Upper lobe of right lung (tissue), 1 donor: ENCODE results near the gene ERC1. TPM values are rescaled to one million over a fixed set of nuclear protein-coding genes. Genes with fewer than 3 reads are reported as not detected.
A peak's percentile ranks its signal among the peaks of the same experiment; 100 is the strongest.

Experiments used
- ATAC-seq: fragments of 200-7000 bp; cut with Tn5 transposase; one replicate; pipeline ENCODE4 v1.9.1; 2020; ENCODE audit warnings: mild to moderate bottlenecking, moderate library complexity
- DNase-seq: peaks from one replicate; pipeline ENCODE4 v3.0.0-alpha.2; 2020
- H3K27ac ChIP-seq: fragments of 200-600 bp; one replicate; pipeline ENCODE4 v1.8.0; 2022
- H3K27me3 ChIP-seq: fragments of 200-600 bp; one replicate; pipeline ENCODE4 v1.8.0; 2022; ENCODE audit warnings: mild to moderate bottlenecking
- H3K36me3 ChIP-seq: fragments of 200-600 bp; one replicate; pipeline ENCODE4 v1.8.0; 2022
- H3K4me1 ChIP-seq: fragments of 200-600 bp; one replicate; pipeline ENCODE4 v1.8.0; 2022
- H3K4me3 ChIP-seq: fragments of 200-600 bp; one replicate; pipeline ENCODE4 v1.8.0; 2022; ENCODE audit warnings: mild to moderate bottlenecking
- H3K9me3 ChIP-seq: fragments of 200-600 bp; one replicate; pipeline ENCODE4 v1.8.0; 2022
- intact Hi-C: fragments of 100-400 bp; cut with DNase I; formaldehyde crosslinking; loops from one replicate; pipeline ENCODE4 v1.11.0; 2022
- total RNA-seq: library from RNA; stranded (reverse); fragmentation: NEBNext Ultra II Directional; extraction: Animal tissue kit (Norgen Biotek cat#: 25700); gene quantifications from one replicate; pipeline ENCODE4 v1.2.1, GENCODE V29; 2021
- TF ChIP-seq, protein P1 (sequence below): fragments of 200-600 bp; IDR thresholded peaks from one replicate; pipeline ENCODE4 v1.8.0; 2022; ENCODE audit warnings: antibody characterized with exemption
- donor health status: DM: no; HTN: yes; CAD: no; lungs with severe emphysema.

The ERC1 gene
- total RNA-seq, 1 donor from 2014 or later = 54.3 TPM

DNA sequence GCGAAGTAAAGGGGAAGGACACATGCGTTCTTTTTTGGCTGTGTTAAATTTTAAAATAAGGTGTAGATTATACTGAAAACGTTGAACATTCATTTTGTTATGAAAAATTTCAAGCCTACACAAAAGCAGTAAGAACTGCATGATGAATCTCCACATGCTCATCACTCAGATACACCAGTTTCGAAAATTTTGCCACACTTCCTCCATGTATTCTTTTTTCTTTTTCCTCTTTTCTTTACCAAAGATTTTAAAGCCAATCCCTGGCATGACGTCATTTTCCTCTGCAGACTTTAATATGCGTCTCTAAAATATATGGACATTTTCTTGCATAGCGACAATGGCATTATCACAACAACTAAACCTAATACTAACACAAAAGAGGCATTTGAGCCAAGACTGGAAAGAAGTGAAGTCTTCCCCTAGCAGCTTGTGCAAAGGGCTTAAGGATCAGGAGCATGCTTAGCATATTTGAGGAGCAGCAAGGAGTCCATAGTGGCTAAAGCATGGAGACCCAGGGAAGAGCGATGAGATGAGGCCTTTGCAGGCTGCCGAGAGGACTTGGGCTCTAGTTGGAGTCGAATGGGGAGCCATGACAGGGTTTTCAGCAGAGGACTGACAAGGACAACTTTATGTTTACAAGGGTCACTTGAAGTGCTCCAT is 111.9 kb downstream of the ERC1 start:
- intact Hi-C loops = no loop called here
- Histone ChIP-seq H3K36me3 (no peaks in the 10 kb centered on the region), H3K4me1 (no peaks in the 10 kb centered on the region), H3K4me3 (no peak overlapping the region), H3K9me3 (no peaks in the 10 kb centered on the region), H3K27me3 (no peaks in the 10 kb centered on the region), H3K27ac (no peak overlapping the region)
- TF ChIP-seq, protein P1, sequence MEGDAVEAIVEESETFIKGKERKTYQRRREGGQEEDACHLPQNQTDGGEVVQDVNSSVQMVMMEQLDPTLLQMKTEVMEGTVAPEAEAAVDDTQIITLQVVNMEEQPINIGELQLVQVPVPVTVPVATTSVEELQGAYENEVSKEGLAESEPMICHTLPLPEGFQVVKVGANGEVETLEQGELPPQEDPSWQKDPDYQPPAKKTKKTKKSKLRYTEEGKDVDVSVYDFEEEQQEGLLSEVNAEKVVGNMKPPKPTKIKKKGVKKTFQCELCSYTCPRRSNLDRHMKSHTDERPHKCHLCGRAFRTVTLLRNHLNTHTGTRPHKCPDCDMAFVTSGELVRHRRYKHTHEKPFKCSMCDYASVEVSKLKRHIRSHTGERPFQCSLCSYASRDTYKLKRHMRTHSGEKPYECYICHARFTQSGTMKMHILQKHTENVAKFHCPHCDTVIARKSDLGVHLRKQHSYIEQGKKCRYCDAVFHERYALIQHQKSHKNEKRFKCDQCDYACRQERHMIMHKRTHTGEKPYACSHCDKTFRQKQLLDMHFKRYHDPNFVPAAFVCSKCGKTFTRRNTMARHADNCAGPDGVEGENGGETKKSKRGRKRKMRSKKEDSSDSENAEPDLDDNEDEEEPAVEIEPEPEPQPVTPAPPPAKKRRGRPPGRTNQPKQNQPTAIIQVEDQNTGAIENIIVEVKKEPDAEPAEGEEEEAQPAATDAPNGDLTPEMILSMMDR = no peak
- no peak for ATAC-seq
- no peak for DNase-seq

DNA sequence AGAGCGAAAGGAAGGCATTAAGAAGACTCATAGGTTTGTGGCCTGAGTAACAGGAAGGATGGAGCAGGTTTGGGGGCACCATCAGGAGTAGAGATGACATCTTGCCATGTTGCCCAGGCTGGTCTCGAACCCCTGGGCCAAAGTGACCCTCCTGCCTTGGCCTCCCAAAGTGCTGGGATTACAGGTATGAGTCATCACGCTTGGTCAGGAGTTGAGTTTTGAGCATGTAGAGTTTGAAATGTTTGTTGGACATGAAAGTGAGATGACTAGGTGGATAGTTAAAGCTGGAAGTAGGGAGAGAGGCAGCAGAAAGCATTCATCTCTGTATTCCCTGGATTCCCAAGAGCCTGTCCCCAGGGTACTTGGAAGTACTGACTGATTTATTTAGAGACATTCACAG is 112.6 kb downstream of the ERC1 start:
- TF ChIP-seq, protein P1 = no peak

DNA sequence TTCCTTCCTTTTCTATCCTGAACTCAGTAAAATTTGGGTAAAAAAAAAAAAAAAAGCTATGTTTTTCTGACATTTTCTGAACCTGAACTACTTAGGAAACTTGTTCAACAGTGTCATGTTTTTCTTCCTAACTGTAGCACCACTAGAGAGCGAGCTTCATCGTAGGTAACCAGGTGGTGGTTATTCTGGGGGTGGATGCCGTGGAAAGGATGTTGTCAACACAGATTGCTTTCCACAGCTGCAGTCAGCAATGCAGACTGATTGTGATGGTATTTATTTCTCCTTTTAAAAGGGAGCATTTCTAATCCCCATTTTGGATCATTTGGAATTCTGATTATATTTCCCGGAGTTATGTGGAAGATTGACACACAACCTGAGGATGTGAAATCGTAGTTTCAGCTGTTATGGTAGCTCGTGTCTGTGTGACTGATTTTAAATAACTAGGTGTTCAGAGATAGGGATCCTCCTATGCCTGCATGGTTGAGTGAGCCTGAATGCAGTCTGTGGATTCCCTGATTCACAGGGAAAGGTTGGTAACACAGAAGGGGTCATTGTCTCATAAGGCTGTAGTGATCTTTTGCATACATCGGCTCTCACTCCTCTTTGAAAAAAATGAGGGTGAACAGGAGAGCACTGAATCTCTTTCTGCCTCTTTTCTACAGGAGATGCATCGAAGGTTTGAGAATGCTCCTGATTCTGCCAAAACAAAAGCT is 113.2 kb downstream of the ERC1 start:
- intact Hi-C loops = no loop called here
- H3K4me3 ChIP-seq = no peak overlapping the region
- H3K27me3 ChIP-seq = no peaks in the 10 kb centered on the region
- no peaks in the 10 kb centered on the region for H3K36me3 ChIP-seq
- no peak for DNase-seq
- TF ChIP-seq, protein P1 = no peak
- no peak overlapping the region for H3K27ac ChIP-seq
- no peak for ATAC-seq
- H3K9me3 ChIP-seq = no peaks in the 10 kb centered on the region
- H3K4me1 ChIP-seq = no peaks in the 10 kb centered on the region

More for the DNA sequence above, 112.6 kb downstream of the ERC1 start:
- no peak overlapping the region for H3K4me3 ChIP-seq
- no peaks in the 10 kb centered on the region for H3K27me3 ChIP-seq
- H3K9me3 ChIP-seq = no peaks in the 10 kb centered on the region
- DNase-seq (no peak), ATAC-seq (no peak)
- no peaks in the 10 kb centered on the region for H3K4me1 ChIP-seq
- H3K36me3 ChIP-seq = no peaks in the 10 kb centered on the region
- H3K27ac ChIP-seq = no peak overlapping the region
- intact Hi-C loops = no loop called here

DNA sequence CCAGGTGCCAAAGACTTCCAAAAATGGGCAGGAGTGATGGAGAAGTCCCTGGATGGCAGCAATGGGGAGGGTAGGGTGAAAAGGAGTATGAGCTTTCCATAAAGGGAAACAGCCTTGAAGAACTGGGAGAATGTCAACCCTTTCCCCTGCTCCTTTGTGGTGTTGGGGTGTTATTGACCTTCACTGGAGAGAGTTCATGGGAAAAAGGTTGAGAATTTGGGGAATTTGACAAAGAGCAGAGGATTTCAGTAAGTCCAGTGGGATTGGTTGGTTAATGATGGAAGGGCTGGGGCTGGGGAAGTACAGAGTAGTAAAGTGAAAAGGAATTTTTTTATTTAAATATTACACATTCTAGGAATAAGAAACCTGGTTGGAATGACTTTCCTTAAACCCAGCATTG is 116.6 kb downstream of the ERC1 start:
- intact Hi-C loops = no loop called here
- H3K27me3 ChIP-seq = no peaks in the 10 kb centered on the region
- H3K4me1 ChIP-seq = no peaks in the 10 kb centered on the region
- ATAC-seq = no peak
- no peak overlapping the region for H3K27ac ChIP-seq
- TF ChIP-seq, protein P1 = no peak
- H3K36me3 ChIP-seq = peaks cover 12% of the 10 kb centered on the region
- H3K4me3 ChIP-seq = no peak overlapping the region
- no peaks in the 10 kb centered on the region for H3K9me3 ChIP-seq
- no peak for DNase-seq

DNA sequence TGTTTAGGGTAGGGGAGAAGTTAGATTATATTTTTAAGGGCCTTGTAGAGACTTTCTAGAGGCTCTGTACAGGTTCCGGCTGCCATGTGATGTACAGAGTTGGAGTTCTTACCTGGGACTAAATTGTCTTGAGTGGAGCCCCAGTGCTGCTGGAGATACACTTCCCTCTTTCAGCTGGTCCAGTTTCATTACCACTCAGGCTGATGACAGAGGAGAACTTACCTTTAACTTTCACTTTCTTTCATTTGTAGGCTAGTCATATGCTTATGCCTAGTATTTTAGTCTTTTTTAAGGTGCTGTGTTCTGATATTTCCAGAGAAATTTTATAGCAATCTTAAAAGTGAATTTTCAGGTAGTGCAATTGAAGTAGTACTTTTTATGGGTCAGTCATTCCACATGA is 117.3 kb downstream of the ERC1 start:
- Histone ChIP-seq H3K27me3 (no peaks in the 10 kb centered on the region), H3K36me3 (peaks cover 12% of the 10 kb centered on the region), H3K4me3 (no peak overlapping the region), H3K4me1 (no peaks in the 10 kb centered on the region), H3K9me3 (no peaks in the 10 kb centered on the region), H3K27ac (no peak overlapping the region)
- TF ChIP-seq, protein P1 = no peak
- DNase-seq (no peak), ATAC-seq (peak; percentile 53)
- intact Hi-C loops = no loop called here
